ENCODE data around the gene ATOH1.

ATOH1 gene, protein sequence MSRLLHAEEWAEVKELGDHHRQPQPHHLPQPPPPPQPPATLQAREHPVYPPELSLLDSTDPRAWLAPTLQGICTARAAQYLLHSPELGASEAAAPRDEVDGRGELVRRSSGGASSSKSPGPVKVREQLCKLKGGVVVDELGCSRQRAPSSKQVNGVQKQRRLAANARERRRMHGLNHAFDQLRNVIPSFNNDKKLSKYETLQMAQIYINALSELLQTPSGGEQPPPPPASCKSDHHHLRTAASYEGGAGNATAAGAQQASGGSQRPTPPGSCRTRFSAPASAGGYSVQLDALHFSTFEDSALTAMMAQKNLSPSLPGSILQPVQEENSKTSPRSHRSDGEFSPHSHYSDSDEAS

DNA sequence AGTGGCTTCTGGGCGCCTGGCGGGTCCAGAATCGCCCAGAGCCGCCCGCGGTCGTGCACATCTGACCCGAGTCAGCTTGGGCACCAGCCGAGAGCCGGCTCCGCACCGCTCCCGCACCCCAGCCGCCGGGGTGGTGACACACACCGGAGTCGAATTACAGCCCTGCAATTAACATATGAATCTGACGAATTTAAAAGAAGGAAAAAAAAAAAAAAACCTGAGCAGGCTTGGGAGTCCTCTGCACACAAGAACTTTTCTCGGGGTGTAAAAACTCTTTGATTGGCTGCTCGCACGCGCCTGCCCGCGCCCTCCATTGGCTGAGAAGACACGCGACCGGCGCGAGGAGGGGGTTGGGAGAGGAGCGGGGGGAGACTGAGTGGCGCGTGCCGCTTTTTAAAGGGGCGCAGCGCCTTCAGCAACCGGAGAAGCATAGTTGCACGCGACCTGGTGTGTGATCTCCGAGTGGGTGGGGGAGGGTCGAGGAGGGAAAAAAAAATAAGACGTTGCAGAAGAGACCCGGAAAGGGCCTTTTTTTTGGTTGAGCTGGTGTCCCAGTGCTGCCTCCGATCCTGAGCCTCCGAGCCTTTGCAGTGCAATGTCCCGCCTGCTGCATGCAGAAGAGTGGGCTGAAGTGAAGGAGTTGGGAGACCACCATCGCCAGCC, at the start of gene ATOH1:
TSS of gene ATOH1 (plus strand) at position 422 of the 663 bp plus-strand sequence. CDS start at position 596, 174 bp downstream.
- no peak within 1 kb of the TSS for H3K4me3 ChIP-seq (replicated peaks in 1 of 2; ENCODE audit: low read depth in 2 of 2, low read length in 2 of 2)
- no peak for TF ChIP-seq CTCF (IDR thresholded peaks at IDR 0.05; ENCODE audit: low read depth, low read length)
- no peak for DNase-seq (ENCODE audit: low read depth in 2 of 2)

GRCh38 chr4:93779228-93779627, 49.3 kb upstream of the ATOH1 start:
- no peak for DNase-seq (ENCODE audit: low read depth in 2 of 2)
- H3K4me3 ChIP-seq (replicated peaks in 1 of 2; ENCODE audit: low read depth in 2 of 2, low read length in 2 of 2), result no peak overlapping the region
- TF ChIP-seq CTCF (IDR thresholded peaks at IDR 0.05; ENCODE audit: low read depth, low read length), result no peak

GRCh38 chr4:93780080-93780479, 48.5 kb upstream of the ATOH1 start:
- no peak for DNase-seq (ENCODE audit: low read depth in 2 of 2)
- no peak overlapping the region for H3K4me3 ChIP-seq (replicated peaks in 1 of 2; ENCODE audit: low read depth in 2 of 2, low read length in 2 of 2)
- TF ChIP-seq CTCF (IDR thresholded peaks at IDR 0.05; ENCODE audit: low read depth, low read length), result no peak

GRCh38 chr4:93781198-93781597, 47.4 kb upstream of the ATOH1 start:
- no peak overlapping the region for H3K4me3 ChIP-seq (replicated peaks in 1 of 2; ENCODE audit: low read depth in 2 of 2, low read length in 2 of 2)
- TF ChIP-seq CTCF (IDR thresholded peaks at IDR 0.05; ENCODE audit: low read depth, low read length), result no peak

DNA sequence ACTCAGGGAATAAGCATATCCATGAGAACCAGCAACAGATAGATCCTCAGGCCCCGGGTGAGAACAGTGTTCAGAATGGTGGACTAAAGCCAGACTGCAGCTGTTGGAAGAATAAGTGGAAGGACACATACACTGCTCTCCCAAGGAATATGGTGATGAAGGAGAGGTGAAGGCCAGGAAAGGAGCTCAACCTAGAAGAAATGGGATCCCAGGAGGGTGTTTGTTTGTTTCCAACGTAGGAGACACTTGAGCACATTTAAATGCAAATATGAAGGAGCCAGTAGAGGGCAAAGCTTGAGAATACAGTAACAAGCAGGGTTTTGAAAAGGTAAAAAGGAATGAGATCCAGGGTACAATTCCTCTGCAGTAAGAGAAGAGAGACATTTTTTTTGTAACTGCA, 42.4 kb upstream of the ATOH1 start:
- no peak for TF ChIP-seq CTCF (IDR thresholded peaks at IDR 0.05; ENCODE audit: low read depth, low read length)
- DNase-seq (ENCODE audit: low read depth in 2 of 2), result no peak
- H3K4me3 ChIP-seq (replicated peaks in 1 of 2; ENCODE audit: low read depth in 2 of 2, low read length in 2 of 2), result no peak overlapping the region

More at GRCh38 chr4:93781198-93781597, 47.4 kb upstream of the ATOH1 start:
- no peak for DNase-seq (ENCODE audit: low read depth in 2 of 2)

DNA sequence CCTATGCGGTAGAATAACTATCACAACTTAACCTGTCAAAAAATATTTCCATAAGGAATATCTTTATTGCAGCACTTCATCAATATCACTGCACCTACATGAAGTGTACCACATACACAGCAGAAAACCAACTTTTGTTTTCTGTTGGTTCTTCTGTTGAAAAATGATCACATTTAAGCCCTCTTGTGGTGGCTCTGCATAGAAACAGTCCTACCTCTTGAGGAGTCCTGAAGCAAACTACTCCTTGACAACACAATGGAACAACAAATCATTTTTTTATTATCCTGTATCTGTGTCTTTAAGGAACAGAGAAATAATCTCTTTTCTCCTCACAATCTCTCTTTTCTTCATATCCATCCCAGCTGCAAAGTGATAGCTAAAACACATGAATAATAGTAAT, 39.8 kb upstream of the ATOH1 start:
- no peak overlapping the region for H3K4me3 ChIP-seq (replicated peaks in 1 of 2; ENCODE audit: low read depth in 2 of 2, low read length in 2 of 2)
- peak; percentile 14 to 32 for DNase-seq (ENCODE audit: low read depth in 2 of 2)
- TF ChIP-seq CTCF (IDR thresholded peaks at IDR 0.05; ENCODE audit: low read depth, low read length), result peak; percentile 49

All from cardiac fibroblast (primary cell).